CD4-positive, alpha-beta T cell (primary cell): ENCODE results near the gene MRPL55. TPM values are rescaled to one million over a fixed set of nuclear protein-coding genes. Genes with fewer than 3 reads are reported as not detected.

Experiments
- ATAC-seq: fragments of 200-7000 bp; cut with Tn5 transposase; one replicate; pipeline ENCODE4 v1.10.0; 2022; ENCODE audit warnings: mild to moderate bottlenecking; ENCODE audit not compliant: poor library complexity
- CTCF ChIA-PET: fragments of 350-600 bp; sonication (Branson Sonifier 250); formaldehyde crosslinking; loops from one replicate; lab custom pipeline; 2021; ENCODE audit warnings: antibody characterized with exemption, inconsistent platforms; lab: Charles Lee
- POLR2A ChIA-PET: fragments of 350-600 bp; sonication (Branson Sonifier 250); formaldehyde crosslinking; loops from one replicate; lab custom pipeline; 2021; ENCODE audit warnings: antibody characterized with exemption, inconsistent platforms; lab: Charles Lee
- DNase-seq, 14 experiments: peaks; one replicate each; pipeline ENCODE4 v3.0.0-alpha.2; 2013 to 2020; ENCODE audit warnings: mixed read lengths in 2 of 14
- H3K27ac ChIP-seq, 2 donors: one replicate each; pipeline versions ENCODE4 v1.5.1 to v1.7.0; 2013; ENCODE audit warnings: low read length in 2 of 2, low read depth in 1 of 2, mild to moderate bottlenecking in 1 of 2
- H3K27me3 ChIP-seq, 2 experiments: 1 replicate in 1 of 2; 2 replicates in 1 of 2; pipeline versions ENCODE4 v1.6.1 to v1.7.0; 2013; ENCODE audit warnings: low read length in 2 of 2, control low read depth in 1 of 2, mild to moderate bottlenecking in 1 of 2, moderate library complexity in 1 of 2; ENCODE audit not compliant: insufficient read depth in 2 of 2, control insufficient read depth in 1 of 2
- H3K36me3 ChIP-seq: one replicate; pipeline ENCODE4 v1.6.1; 2013; ENCODE audit warnings: low read length, control low read depth; ENCODE audit not compliant: insufficient read depth
- H3K4me1 ChIP-seq: one replicate; pipeline ENCODE4 v1.6.1; 2013; ENCODE audit warnings: low read length, control low read depth; ENCODE audit not compliant: insufficient read depth
- H3K4me3 ChIP-seq: one replicate; pipeline ENCODE4 v1.5.1; 2013; ENCODE audit warnings: mild to moderate bottlenecking, low read length, moderate library complexity
- H3K9me3 ChIP-seq, 2 experiments: 1 replicate in 1 of 2; 2 replicates in 1 of 2; pipeline versions ENCODE4 v1.6.1 to v1.7.0; 2013; ENCODE audit warnings: low read length in 2 of 2, mild to moderate bottlenecking in 2 of 2, control low read depth in 1 of 2, moderate library complexity in 1 of 2; ENCODE audit not compliant: control insufficient read depth in 1 of 2, insufficient read depth in 1 of 2
- H3K27ac Mint-ChIP-seq: one replicate; pipeline ENCODE4 v1.8.0; 2020; ENCODE audit warnings: mixed read lengths
- H3K27me3 Mint-ChIP-seq: one replicate; pipeline ENCODE4 v1.8.0; 2021; ENCODE audit warnings: mixed read lengths
- H3K36me3 Mint-ChIP-seq: one replicate; pipeline ENCODE4 v1.8.0; 2021; ENCODE audit warnings: low read depth, mixed read lengths
- H3K4me1 Mint-ChIP-seq: one replicate; pipeline ENCODE4 v1.8.0; 2021; ENCODE audit warnings: low read depth, mixed read lengths
- H3K4me3 Mint-ChIP-seq: one replicate; pipeline ENCODE4 v1.8.0; 2020; ENCODE audit warnings: mild to moderate bottlenecking, mixed read lengths
- H3K9me3 Mint-ChIP-seq: one replicate; pipeline ENCODE4 v1.8.0; 2020; ENCODE audit warnings: mixed read lengths
- intact Hi-C, 2 experiments: fragments of 100-400 bp; cut with DNase I in 1 of 2; cut with micrococcal nuclease in 1 of 2; formaldehyde crosslinking; loops; one replicate each; pipeline versions ENCODE4 v1.15.1 to v1.9.0; 2023 to 2025; cut with DNase I, micrococcal nuclease
- total RNA-seq, 174 experiments: library from RNA in 2 of 174; stranded (reverse) in 2 of 174; gene quantifications; one replicate each; pipeline ENCODE4 v1.2.3 and lab custom pipeline; 2021 to 2026
- TF ChIP-seq, protein P1 (sequence below): fragments of 200-600 bp; IDR thresholded peaks from one replicate; pipeline ENCODE4 v1.8.0; 2022; ENCODE audit warnings: antibody characterized with exemption, mild to moderate bottlenecking

MRPL55 gene
- total RNA-seq, 2 experiments from 2014 or later = 120 to 128 TPM

DNA sequence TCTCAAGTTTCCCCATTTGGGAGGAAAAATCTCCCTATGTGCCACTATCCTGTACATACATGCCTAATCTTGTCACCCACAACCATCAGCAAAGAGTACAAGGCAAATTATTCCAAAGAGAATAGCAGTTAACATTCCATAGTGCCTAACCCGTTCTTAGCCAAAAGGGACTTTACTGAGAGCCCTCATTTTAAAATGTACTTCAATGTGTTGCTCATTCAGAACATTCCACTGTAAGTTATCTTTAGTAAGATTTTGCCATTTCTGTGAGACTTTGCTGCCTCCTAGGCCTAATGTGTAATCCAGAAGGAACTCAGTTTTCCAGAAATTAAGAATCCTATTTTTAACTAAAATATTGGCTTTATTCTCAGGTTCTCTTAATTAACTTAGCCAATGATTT lies 11.3 kb upstream of the MRPL55 start:
- H3K27me3 ChIP-seq = peaks cover 0 to 2% of the 10 kb centered on the region in 2 experiments
- ATAC-seq (no peak), DNase-seq (no peak)
- no peaks in the 10 kb centered on the region for H3K27me3 Mint-ChIP-seq
- no peaks in the 10 kb centered on the region for H3K36me3 ChIP-seq
- TF ChIP-seq, protein P1, sequence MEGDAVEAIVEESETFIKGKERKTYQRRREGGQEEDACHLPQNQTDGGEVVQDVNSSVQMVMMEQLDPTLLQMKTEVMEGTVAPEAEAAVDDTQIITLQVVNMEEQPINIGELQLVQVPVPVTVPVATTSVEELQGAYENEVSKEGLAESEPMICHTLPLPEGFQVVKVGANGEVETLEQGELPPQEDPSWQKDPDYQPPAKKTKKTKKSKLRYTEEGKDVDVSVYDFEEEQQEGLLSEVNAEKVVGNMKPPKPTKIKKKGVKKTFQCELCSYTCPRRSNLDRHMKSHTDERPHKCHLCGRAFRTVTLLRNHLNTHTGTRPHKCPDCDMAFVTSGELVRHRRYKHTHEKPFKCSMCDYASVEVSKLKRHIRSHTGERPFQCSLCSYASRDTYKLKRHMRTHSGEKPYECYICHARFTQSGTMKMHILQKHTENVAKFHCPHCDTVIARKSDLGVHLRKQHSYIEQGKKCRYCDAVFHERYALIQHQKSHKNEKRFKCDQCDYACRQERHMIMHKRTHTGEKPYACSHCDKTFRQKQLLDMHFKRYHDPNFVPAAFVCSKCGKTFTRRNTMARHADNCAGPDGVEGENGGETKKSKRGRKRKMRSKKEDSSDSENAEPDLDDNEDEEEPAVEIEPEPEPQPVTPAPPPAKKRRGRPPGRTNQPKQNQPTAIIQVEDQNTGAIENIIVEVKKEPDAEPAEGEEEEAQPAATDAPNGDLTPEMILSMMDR = no peak
- H3K9me3 Mint-ChIP-seq = no peaks in the 10 kb centered on the region
- H3K36me3 Mint-ChIP-seq = no peaks in the 10 kb centered on the region
- intact Hi-C loops = no loop called here
- H3K4me1 Mint-ChIP-seq = no peaks in the 10 kb centered on the region
- H3K4me3 Mint-ChIP-seq = no peak overlapping the region
- ChIA-PET POLR2A (interaction anchor here (0.9 to 1.3 kb wide), 2 partner anchors 11 to 12 kb away, joined by 3 read pairs; no protein-coding TSS in a partner anchor), CTCF (no interaction called here)
- no peak overlapping the region for H3K27ac Mint-ChIP-seq
- H3K27ac ChIP-seq = no peak overlapping the region
- H3K9me3 ChIP-seq = no peaks in the 10 kb centered on the region
- no peaks in the 10 kb centered on the region for H3K4me1 ChIP-seq
- no peak overlapping the region for H3K4me3 ChIP-seq

DNA sequence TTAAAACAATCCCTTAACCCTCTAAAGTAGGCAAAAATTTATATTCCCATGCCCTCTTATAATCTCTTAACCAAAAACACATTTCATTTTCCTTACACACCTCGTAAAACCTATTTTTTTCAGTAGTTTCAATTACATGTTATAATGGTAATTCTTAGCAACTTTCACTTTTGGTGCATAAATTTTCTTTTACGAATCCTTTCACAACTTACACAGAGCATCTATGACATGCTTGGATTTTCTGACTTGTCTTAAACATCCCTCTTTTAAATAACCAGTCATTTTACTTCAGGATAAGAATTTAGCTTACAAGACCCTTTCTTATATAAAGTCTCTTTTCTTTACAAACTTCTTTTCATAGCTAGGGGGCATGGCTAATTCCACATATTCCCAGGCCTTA lies 8.9 kb upstream of the MRPL55 start:
- no peaks in the 10 kb centered on the region for H3K36me3 Mint-ChIP-seq
- ChIA-PET CTCF (no interaction called here), POLR2A (interaction anchor here (0.7 to 1.3 kb wide), 2 partner anchors 13 to 36 kb away, joined by 3 read pairs; partner anchors contain the start of gene ARF1)
- Histone ChIP-seq H3K27me3 (no peaks in the 10 kb centered on the region), H3K4me1 (no peaks in the 10 kb centered on the region), H3K9me3 (no peaks in the 10 kb centered on the region), H3K4me3 (no peak overlapping the region), H3K36me3 (no peaks in the 10 kb centered on the region), H3K27ac (no peak overlapping the region)
- ATAC-seq (no peak), DNase-seq (no peak)
- intact Hi-C loops = no loop called here
- no peaks in the 10 kb centered on the region for H3K9me3 Mint-ChIP-seq
- TF ChIP-seq, protein P1 = no peak
- H3K27me3 Mint-ChIP-seq = no peaks in the 10 kb centered on the region
- H3K4me3 Mint-ChIP-seq = no peak overlapping the region
- H3K4me1 Mint-ChIP-seq = no peaks in the 10 kb centered on the region
- no peak overlapping the region for H3K27ac Mint-ChIP-seq

DNA sequence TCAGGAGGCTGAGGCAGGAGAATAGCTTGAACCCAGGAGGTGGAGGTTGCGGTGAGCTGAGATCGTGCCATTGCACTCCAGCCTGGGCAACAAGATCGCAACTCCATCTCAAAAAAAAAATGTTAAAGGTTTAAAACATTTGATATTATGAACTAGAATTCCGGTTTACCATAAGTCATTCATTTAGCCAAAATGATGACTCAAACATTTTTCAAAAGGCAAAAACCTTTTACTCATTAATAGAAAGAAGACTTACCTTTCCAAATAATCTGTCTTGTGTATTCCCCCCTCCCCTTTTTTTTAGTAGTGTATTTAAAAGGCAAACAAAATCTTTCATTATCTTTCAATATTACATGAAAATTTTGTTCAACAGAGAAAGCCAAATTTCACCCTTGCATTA lies 8.2 kb upstream of the MRPL55 start:
- Mint-ChIP-seq H3K9me3 (no peaks in the 10 kb centered on the region), H3K36me3 (no peaks in the 10 kb centered on the region)

More for the DNA sequence above, 8.2 kb upstream of the MRPL55 start:
- Mint-ChIP-seq H3K4me3 (no peak overlapping the region), H3K4me1 (no peaks in the 10 kb centered on the region), H3K27ac (no peak overlapping the region), H3K27me3 (no peaks in the 10 kb centered on the region)
- no peak for ATAC-seq
- no peak overlapping the region for H3K4me3 ChIP-seq
- H3K27me3 ChIP-seq = no peaks in the 10 kb centered on the region
- ChIA-PET POLR2A (no interaction called here), CTCF (no interaction called here)
- TF ChIP-seq, protein P1 = no peak
- no peaks in the 10 kb centered on the region for H3K9me3 ChIP-seq
- no peaks in the 10 kb centered on the region for H3K36me3 ChIP-seq
- intact Hi-C loops = no loop called here
- no peaks in the 10 kb centered on the region for H3K4me1 ChIP-seq
- H3K27ac ChIP-seq = no peak overlapping the region
- DNase-seq = no peak
